ENCODE data around the gene KIRREL3.

The KIRREL3 gene

DNA sequence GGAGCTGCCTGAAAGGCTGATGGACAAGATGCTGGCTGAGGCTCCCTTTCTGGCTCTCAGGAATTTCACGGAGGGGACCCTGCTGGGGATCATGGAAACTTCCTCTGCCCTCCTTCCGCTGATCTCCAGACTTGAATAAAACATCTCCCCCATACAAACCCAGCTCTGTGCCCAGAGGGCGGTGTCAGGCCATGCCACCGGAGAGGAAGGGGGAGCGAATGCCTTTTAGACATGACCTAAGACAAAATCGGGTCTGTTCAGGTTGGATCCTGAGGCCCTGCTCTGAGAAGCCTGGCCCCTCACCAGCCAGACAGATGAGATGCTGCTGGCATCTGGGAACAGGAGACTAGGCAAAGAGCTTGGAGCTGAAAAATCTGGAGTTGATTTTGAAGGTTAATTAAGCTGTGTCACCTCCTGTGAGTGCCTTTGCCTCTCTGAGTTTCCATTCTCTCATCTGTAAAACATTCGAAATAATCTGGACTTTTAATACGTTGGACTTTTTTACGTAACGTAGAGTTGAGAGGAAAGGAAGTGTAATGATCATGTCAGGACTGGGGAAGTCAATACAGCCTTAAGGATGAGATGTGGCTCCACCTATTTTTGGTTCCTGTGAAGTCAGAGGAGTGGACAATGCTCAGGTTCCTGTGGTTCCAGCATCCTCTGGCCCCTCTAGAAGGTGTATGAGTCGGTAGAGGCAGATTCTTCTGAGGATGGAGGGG lies 481.4 kb downstream of the KIRREL3 start:
- peak; percentile 11 for DNase-seq (ENCODE audit: low read depth)
- H3K4me3 ChIP-seq (ENCODE audit: low read length): no peak overlapping the region
- TF ChIP-seq, protein P1, sequence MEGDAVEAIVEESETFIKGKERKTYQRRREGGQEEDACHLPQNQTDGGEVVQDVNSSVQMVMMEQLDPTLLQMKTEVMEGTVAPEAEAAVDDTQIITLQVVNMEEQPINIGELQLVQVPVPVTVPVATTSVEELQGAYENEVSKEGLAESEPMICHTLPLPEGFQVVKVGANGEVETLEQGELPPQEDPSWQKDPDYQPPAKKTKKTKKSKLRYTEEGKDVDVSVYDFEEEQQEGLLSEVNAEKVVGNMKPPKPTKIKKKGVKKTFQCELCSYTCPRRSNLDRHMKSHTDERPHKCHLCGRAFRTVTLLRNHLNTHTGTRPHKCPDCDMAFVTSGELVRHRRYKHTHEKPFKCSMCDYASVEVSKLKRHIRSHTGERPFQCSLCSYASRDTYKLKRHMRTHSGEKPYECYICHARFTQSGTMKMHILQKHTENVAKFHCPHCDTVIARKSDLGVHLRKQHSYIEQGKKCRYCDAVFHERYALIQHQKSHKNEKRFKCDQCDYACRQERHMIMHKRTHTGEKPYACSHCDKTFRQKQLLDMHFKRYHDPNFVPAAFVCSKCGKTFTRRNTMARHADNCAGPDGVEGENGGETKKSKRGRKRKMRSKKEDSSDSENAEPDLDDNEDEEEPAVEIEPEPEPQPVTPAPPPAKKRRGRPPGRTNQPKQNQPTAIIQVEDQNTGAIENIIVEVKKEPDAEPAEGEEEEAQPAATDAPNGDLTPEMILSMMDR (conservative IDR thresholded peaks at IDR 0.05; ENCODE audit: low read length): no peak

DNA sequence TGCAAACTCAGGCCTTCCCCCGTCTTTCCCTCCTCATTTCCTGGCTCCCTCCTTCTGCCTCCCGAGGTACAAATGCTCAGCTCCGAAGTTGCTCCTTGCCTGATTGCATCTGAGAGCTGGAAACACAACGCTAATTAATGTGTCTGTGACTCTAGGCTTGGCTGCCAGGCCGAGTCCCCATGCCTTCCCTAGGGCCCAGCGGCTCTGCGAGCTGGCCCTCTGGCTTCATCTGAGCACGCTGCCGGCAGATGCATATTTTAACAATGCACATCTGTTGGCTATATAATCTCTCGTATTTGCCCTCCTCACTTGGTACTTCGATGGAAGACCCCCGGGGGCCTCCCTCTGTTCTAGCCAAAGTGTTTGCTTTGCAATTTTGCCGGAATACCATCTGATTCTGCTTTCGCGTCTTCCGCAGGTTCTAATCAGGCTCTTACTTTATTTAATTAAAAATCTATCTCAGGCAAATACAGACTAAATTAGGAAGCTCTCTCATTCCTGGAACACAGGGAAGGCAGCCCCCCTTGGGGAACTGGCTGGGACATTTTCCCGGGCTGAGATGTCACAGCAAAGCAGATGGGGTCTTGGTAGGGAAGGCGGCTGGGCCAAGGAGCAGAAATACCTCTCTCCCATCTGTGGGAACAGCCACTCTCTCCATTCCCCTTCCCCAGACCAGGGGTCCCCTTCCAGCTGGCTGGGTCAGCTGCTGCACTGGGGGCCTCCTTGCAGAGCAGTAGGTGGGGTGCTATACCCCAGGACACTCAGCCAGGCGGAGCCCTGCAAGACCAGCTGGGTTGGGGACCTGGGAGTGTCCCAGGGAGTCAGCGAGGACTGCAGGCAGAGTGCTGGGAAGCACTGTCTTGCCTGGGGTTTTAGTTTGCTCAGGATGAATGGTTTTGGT lies 482.2 kb downstream of the KIRREL3 start:
- no peak for DNase-seq (ENCODE audit: low read depth)
- TF ChIP-seq, protein P1 (conservative IDR thresholded peaks at IDR 0.05; ENCODE audit: low read length): no peak
- no peak overlapping the region for H3K4me3 ChIP-seq (ENCODE audit: low read length)

DNA sequence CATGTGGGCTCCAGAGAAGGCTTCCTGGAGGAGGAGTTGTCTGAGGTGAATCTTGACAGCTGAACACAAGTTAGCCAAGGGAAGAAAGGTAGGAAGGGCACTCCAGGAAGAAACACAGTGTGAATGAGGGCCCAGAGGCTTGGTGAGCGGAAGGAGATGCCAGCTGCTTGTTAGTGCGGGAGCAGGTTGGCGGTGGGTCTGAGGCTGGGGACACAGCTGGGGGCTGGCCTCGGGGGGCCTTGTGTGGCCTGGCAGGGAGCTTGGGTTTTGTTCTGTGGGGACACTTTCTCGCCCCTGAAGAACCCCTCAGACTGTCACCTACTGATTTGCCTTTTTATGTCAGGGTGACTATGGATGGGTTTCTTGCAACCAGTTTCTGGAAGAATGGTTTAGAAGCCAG lies 485.1 kb downstream of the KIRREL3 start:
- DNase-seq (ENCODE audit: low read depth): no peak
- TF ChIP-seq, protein P1 (conservative IDR thresholded peaks at IDR 0.05; ENCODE audit: low read length): no peak
- no peak overlapping the region for H3K4me3 ChIP-seq (ENCODE audit: low read length)

DNA sequence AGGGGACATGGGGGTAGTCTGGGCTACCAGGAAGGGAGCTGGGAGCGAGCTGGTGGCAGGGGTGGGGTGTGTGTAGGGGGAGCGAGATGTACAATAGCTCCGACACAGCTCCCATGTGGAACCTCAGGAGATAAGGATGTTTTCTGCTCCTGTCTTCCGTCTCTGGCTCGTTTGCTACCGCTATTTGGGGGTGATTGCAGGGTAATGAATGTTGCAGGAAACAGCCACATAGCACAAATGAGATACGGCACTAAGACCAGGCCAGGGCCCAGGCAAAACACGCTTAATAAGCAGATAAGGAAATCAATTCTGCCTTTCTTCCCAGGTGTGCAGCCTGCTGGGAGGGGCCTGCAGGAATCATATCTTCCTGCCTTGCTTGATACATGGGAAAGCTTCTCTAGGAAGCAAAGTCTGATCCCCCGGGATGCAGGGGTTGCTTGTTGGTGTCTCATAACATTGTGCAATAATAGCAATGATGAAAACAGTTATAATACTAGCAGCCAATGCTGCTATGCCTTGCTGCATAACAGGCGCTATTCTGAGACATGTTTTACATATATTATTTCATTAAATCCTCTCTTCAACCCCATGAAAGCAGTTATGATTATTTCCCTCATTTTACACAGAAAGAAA lies 486.4 kb downstream of the KIRREL3 start:
- TF ChIP-seq, protein P1 (conservative IDR thresholded peaks at IDR 0.05; ENCODE audit: low read length): no peak
- DNase-seq (ENCODE audit: low read depth): peak; percentile 32
- no peak overlapping the region for H3K4me3 ChIP-seq (ENCODE audit: low read length)

DNA sequence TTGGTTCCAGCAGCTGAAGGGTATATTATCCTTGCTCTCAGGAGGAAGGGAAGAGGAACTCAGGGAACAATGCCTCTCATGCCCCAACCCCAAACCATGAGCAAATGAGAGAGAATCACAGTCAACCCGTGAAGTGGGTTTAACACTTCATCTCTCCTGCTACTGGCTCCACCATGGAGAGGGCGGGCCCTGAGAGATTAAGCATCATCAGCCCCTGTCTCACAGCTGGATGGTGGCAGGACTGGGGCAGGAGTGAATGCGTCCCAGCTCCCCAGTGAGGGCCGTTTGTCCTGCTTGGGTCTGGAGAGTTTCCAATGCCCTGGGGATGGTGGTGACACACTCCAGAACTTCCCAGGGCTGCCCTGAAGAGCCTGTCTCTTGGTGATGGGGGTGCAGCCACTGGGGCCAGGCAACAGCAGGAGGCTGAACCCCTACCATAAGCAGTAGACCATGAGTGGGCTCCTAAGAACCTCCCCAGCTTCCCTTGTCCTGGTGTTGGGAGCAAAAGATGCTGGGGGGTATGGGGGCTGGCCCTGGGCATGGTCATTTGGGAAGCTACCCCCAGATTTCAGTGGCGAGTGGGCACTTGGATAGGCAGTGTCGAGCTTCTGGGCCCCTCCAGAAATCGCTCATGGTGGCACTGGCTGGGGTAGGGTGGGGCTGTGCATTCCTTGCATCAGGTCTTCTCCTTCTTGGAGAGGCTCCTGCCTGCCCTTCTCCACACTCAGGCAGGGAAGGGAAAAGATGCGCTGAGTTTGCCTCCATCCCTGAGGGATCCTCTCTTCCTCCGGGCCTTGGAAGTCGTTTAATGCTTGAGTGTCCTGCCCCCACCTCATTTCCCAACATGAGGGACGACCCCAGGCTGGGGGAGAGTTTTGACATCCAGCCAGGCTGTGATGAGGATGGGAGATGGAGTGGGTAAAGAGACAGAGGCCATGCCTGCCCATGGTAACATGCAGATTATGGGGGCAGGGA lies 487.5 kb downstream of the KIRREL3 start:
- no peak for DNase-seq (ENCODE audit: low read depth)
- TF ChIP-seq, protein P1 (conservative IDR thresholded peaks at IDR 0.05; ENCODE audit: low read length): no peak
- no peak overlapping the region for H3K4me3 ChIP-seq (ENCODE audit: low read length)

DNA sequence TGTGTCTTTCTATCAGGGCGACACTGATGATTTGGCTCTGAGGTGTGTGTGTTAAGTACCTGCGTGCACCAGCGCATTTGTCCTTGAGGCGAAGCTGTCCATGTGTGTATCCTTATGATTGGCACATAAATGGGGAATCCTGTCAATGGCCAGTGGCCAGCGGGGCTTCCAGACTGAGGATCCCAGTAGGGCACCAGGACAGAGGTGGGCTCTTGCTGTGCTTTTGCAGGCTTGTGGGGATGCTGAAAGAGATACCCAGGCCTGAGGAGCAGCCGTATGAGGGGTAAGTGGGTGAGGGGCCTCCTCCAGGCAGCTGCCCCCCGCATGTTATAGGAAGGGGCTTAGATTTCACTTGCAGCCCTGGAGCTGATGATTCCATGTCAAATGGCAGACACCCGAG lies 488.3 kb downstream of the KIRREL3 start:
- no peak overlapping the region for H3K4me3 ChIP-seq (ENCODE audit: low read length)
- TF ChIP-seq, protein P1 (conservative IDR thresholded peaks at IDR 0.05; ENCODE audit: low read length): no peak
- DNase-seq (ENCODE audit: low read depth): no peak

Measured in AG10803 (cell line).